NCI-H1694 (cell line): ENCODE results near the gene HSPB2.
"Not testable (repeated sequence)": the region's sequence is repeated elsewhere in the genome, so short reads cannot be mapped to it uniquely, and the experiment has no call there.

Source experiments
- DNase-seq: peaks from one replicate; lab custom pipeline; 2025; lab: John Stamatoyannopoulos, UW

Gene HSPB2

GRCh38 chr11:111913997-111914396 lies 1.5 kb downstream of the HSPB2 start:
- no peak for DNase-seq

- DNase-seq = no peak
Measured at GRCh38 chr11:111916768-111917167, 4.2 kb downstream of the HSPB2 start.

GRCh38 chr11:111917312-111917711 lies 4.8 kb downstream of the HSPB2 start:
- no peak for DNase-seq

GRCh38 chr11:111917788-111918187 lies 5.3 kb downstream of the HSPB2 start:
- DNase-seq = no peak

- no peak for DNase-seq
Measured at GRCh38 chr11:111918390-111919256, 6.1 kb downstream of the HSPB2 start, which contains the start of gene C11orf52. Gene C11orf52, plus strand, starts transcription at chr11:111918913. Its CDS starts 60 bp downstream, at chr11:111918973.

GRCh38 chr11:111920908-111921307 lies 8.4 kb downstream of the HSPB2 start:
- DNase-seq = no peak

- no peak for DNase-seq
Measured at GRCh38 chr11:111921541-111922230, 9.2 kb downstream of the HSPB2 start.

GRCh38 chr11:111922803-111923202 lies 10.3 kb downstream of the HSPB2 start:
- DNase-seq = no peak

- DNase-seq = no peak
Measured at GRCh38 chr11:111923351-111923788, 10.8 kb downstream of the HSPB2 start.

GRCh38 chr11:111923951-111924350 lies 11.4 kb downstream of the HSPB2 start:
- DNase-seq = no peak

GRCh38 chr11:111925953-111926352 lies 13.4 kb downstream of the HSPB2 start:
- no peak for DNase-seq

- DNase-seq = peak; percentile 68
Measured at GRCh38 chr11:111926505-111927391, 14.2 kb downstream of the HSPB2 start.

GRCh38 chr11:111930472-111930871 lies 17.9 kb downstream of the HSPB2 start:
- DNase-seq = no peak

GRCh38 chr11:111932611-111932950 lies 20.0 kb downstream of the HSPB2 start:
- DNase-seq = no peak

- DNase-seq = not testable (repeated sequence)
Measured at GRCh38 chr11:111933176-111933575, 20.6 kb downstream of the HSPB2 start.

- DNase-seq = no peak
Measured at GRCh38 chr11:111933872-111934271, 21.3 kb downstream of the HSPB2 start.

GRCh38 chr11:111934306-111934705 lies 21.8 kb downstream of the HSPB2 start:
- peak; percentile 18 for DNase-seq

- no peak for DNase-seq
Measured at GRCh38 chr11:111935317-111936039, 22.9 kb downstream of the HSPB2 start.

GRCh38 chr11:111936040-111936540 lies 23.6 kb downstream of the HSPB2 start:
- no peak for DNase-seq

- no peak for DNase-seq
Measured at GRCh38 chr11:111937461-111937769, 24.9 kb downstream of the HSPB2 start.

- no peak for DNase-seq
Measured at GRCh38 chr11:111937844-111938243, 25.3 kb downstream of the HSPB2 start.
